GM12873 (cell line): ENCODE results near the gene IDUA.

Source experiments
- TF ChIP-seq, protein P1 (sequence below): IDR thresholded peaks from 2 replicates; pipeline ENCODE4 v1.5.1; 2012; ENCODE audit warnings: low read depth, mild to moderate bottlenecking, moderate library complexity, low read length, control low read depth; ENCODE audit not compliant: insufficient read depth; ENCODE audit errors: missing control alignments

The IDUA gene

GRCh38 chr4:1024882-1025545, 38.2 kb downstream of the IDUA start:
- TF ChIP-seq, protein P1, sequence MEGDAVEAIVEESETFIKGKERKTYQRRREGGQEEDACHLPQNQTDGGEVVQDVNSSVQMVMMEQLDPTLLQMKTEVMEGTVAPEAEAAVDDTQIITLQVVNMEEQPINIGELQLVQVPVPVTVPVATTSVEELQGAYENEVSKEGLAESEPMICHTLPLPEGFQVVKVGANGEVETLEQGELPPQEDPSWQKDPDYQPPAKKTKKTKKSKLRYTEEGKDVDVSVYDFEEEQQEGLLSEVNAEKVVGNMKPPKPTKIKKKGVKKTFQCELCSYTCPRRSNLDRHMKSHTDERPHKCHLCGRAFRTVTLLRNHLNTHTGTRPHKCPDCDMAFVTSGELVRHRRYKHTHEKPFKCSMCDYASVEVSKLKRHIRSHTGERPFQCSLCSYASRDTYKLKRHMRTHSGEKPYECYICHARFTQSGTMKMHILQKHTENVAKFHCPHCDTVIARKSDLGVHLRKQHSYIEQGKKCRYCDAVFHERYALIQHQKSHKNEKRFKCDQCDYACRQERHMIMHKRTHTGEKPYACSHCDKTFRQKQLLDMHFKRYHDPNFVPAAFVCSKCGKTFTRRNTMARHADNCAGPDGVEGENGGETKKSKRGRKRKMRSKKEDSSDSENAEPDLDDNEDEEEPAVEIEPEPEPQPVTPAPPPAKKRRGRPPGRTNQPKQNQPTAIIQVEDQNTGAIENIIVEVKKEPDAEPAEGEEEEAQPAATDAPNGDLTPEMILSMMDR = no peak

GRCh38 chr4:1026115-1026514, 39.3 kb downstream of the IDUA start:
- TF ChIP-seq, protein P1 = no peak

DNA sequence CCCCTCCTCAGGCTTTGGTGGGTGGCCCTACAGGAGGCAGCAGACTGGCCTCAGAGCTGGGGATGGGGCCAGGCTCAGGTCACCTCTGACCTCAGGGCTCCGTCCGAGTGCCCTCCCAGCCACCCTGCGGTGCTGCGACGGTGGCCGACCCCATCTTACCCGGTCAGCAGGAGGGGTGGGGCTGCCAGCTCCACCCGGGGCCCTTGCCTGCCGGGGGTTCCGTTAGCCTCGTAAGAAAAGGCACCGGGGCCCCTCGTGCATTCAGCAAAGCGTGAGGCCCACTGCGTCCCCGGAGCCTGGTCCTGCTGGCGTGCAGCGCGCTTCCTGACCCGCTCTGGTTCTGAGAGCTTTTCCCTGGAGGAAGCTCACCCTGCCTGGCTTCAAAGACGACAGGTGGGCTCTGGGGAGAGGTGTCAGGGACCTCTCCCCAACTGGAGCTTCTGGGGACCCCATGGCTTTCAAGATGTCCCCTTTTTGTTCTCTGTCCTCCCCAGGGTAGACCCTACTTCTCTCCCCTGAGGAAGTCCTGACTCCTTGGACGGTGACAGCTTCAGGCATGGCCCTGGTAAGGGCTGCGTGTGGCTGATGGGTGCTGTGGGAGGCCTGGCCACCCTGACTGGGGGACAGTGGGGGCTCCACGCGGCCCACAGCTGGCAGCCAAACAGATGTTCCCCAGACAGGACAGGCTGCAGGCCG, 40.5 kb downstream of the IDUA start:
- TF ChIP-seq, protein P1 = no peak

DNA sequence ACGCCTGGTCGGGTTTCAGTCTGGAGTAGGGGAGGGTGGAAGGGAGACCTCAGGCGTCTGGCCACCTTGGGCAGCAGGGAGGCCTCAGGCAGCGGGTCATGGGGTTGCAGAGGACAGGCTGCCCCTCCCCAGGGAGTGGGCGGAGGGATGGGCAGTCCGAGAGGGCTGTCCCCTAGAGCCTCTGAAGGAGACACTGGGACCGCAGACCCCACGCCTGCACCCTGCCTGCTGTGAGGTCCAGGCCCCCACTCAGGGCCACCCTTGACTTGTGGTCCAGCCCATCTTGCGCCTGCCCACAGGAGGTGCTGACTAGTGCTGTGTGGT, 41.0 kb downstream of the IDUA start:
- TF ChIP-seq, protein P1 = no peak

DNA sequence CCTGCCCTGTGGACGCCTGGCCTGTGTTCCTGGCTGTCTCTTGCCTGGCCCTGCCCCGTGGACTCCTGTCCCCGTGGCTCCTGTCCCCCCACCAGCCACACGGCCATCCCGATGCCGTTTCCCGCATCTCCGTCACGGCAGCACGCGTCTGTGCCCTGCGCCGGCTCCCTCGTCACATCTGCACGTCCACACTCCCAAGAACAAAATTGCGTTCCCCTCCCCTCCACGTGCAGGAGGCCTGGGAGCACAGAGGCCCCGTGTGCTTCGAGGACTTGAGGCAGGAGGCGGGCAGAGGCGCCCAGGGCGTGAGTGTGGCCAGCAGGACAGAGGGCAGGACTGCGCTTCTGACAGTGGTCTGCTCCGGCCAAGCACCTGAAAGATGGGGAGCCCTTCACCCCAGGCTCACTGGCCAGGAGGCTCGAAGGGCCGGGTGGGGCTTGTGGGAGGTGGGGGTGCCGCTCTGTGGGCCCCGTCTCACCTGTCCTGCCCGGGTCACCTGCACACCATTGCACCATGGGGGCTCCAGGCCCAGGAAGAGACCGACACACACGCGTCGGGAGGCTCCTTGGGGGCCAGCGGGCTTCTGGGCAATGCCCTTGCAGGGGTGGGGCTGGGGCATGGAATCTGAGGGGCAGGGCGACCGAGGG, 41.9 kb downstream of the IDUA start:
- TF ChIP-seq, protein P1 = no peak

- TF ChIP-seq, protein P1 = no peak
Measured at GRCh38 chr4:1029529-1029928, 42.7 kb downstream of the IDUA start.

DNA sequence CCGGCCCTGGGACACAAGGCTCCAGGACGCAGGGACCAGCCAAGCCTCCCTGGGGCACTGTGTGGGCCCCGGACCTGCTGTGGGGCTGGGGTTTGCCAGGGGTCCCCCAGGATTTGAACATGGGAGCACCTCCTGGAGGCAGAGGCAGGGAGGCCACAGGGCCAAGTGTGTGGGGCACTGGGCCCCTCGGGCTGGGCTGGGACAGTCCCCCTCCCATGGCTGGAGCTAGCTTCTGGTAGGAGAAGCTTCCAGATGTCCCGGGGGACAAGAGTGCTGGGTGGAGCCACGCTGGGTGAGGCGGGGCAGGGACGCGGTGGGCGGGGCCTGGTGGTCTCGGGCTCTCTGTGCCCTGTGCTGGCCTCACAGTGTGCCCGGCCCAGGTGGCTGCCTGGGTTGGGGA, 43.2 kb downstream of the IDUA start:
- TF ChIP-seq, protein P1 = no peak
